HTERT RPE-1 (cell line): Measurements from ENCODE around the gene MYH7B.

Source experiments
- in situ Hi-C: fragments of 300-500 bp; cut with MboI; formaldehyde crosslinking; loops from 4 replicates; pipeline ENCODE4 v1.14.3; 2020; ENCODE audit warnings: low sequenced_read_pairs

Gene MYH7B

DNA sequence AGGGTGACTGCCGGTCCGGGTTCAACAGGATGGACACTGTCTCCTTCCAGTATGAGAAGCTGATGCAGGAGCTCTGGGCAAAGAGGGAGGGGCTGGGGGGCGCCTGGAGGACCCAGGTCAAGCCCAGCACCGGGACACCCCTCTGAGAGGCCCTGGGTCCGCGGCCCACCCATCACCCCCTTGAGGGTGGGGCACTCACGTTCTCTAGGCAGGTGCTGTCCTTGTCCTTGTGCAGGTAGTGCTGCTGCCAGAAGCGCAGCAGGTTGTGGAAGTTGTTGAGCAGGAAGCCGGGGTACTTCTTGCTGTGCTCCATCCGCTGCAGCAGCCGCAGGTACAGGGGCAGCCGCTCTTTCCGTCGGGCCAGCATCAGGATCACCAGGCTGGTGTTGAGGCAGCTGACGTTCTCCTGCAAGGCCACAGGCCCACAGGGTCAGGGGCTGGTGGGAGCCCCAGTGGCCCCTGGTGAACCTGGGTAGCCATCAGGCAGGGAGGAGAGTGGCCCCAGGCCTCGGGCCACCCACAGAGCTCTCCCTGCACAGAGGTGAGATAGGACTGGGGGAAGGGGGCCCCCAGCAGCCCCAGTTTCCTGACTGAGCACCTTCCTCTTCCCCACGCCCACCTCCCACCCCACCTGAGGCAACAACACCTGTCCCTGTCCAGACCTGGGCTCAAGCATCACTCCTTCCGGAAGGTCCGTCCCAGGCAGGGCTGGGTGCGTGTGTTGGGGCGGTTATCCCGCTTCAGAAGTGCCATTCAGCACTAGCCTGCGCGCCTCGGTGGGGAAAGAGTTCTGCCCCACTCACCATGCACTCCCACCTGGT, 47.8 kb downstream of the MYH7B start:
- in situ Hi-C loops, result no loop called here

DNA sequence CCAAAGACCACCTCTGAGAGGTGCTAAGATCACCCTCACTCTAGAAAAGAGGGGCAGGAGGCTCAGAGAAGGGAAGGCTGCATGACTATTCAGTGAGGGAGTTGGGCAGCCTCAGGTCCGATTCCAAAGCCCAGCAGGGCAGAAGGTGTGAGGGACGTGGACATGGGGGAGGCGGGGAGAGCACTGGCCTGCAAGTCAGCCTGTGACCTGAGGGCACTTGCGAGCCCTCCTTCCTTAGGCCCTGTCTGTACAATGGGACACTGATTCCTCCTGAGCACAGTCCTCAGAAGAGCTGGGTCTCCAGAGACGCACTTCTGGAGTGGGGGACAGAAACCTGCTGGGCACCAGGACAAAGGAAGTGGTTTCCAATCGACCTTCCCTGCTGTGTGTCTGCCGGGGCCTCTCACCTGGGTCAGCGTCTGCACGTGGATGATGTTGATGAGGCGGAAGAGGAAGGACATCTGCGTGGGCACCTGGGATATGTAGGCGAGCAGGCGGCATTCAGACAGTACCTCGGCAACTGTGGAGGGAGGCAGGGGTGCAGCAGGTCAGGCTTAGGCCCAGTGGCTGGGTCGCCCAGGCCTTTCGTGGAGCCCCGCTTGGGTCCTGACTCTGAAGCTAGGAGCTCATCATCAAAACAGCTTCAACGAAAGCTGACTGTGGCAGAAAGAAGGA, 48.5 kb downstream of the MYH7B start:
- in situ Hi-C loops, result no loop called here

DNA sequence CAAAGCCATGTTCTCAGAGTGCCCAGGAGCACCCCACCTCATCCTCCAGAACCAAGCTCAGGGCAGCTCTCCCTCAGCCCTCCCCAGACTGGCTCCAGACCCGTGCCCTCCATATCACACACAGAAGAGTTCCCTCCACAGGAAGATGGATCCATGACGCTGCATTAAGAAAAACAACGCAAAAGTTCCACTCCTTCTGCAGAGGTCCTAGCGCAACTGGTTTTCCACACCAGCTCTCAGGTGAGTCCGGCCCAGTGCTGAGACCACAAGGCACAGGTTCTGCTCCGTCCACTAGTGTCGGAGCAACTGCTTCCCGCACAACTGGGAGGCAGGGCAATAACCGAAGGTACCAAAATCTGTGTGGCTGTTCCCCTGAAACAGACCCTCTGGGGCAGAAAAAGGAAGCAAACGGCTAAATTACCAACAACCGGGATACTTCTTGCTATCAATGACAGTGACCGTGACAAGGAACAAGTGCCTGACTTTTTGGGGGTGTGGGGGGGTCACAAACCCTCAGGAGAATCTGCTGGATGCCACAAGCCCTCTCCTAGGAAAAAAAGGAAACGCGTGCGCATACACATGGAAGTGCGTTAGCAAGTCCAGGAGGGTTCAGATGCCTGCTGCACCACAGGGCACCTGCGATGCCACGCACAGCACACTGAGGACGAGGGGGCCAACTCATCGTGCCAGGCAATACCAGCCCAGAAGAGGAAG, 49.2 kb downstream of the MYH7B start:
- in situ Hi-C loops, result no loop called here
